GM19328 (cell line): ENCODE measurements around the gene GOLGA8N.
A peak's percentile ranks its signal among the peaks of the same experiment; 100 is the strongest.
"Not testable (repeated sequence)": the region's sequence is repeated elsewhere in the genome, so short reads cannot be mapped to it uniquely, and the experiment has no call there.

Experiments used
- ATAC-seq: cut with Tn5 transposase; IDR thresholded peaks from one replicate; pipeline ENCODE4 v1.9.1; 2021; ENCODE audit warnings: mild to moderate bottlenecking, moderate library complexity; ENCODE audit not compliant: unreplicated experiment

GOLGA8N gene

DNA sequence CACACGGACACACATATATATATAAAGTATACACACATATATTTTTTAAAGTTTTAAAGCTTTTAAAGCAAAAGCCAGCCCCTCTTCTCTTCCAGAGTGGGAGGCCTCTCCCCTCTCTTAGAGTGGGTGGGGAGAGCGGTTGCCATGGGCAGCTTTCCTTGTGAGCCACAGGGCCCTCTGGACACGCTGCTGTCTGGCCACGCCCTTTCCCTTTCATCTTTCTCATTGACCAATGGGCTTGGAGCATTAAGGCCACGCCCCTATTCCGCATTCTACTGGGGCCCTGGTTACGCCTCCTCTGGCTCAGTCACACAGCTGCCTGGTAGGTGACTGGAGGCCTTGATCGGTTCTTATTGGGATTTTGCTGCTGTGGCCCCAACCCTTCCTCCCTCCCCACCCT is at the start of gene GOLGA8N:
Gene GOLGA8N (plus strand): TSS at position 306 of the 400 bp plus-strand sequence.
- not testable (repeated sequence) for ATAC-seq

GRCh38 chr15:32543456-32543855 is 49.8 kb upstream of the GOLGA8N start:
- not testable (repeated sequence) for ATAC-seq

DNA sequence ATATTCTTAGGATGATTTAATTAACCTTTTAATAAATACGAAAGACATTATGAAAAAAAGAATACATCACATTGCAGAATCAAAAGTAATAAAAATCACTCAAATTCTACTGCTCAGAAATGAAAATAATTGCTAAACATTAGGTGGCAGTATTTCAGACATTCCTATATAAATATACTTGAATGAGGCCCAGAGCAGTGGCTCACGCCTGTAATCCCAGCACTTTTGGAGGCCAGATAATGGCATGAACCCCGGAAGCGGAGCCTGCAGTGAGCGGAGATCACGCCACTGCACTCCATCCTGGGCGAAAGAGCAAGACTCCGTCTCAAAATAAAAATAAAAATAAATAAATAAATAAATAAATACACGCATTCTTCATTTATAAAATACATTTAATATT is 48.1 kb upstream of the GOLGA8N start:
- not testable (repeated sequence) for ATAC-seq

GRCh38 chr15:32554587-32554986 is 38.7 kb upstream of the GOLGA8N start:
- ATAC-seq = not testable (repeated sequence)

- not testable (repeated sequence) for ATAC-seq
Observed at GRCh38 chr15:32562198-32562597, 31.1 kb upstream of the GOLGA8N start.

GRCh38 chr15:32568988-32569387 is 24.3 kb upstream of the GOLGA8N start:
- ATAC-seq = not testable (repeated sequence)

DNA sequence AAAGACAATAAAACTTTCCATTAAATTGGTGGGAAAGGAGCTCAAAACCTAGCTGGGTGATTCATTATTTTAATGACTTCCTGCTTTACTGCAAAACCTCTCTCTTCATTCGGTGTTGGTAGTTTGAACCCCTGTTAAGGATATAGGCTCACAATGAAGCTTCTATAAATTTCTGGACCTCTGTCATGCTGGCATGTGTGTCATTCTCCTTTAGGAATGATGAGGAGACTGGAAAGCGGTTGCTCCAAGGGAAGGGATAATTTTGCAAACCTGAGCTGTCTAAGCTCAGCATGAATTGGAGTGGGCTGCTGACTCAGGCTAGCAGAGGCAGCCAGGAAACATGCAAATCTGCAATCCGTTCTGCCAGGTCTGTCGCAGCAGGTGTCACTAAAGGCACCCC is 14.8 kb upstream of the GOLGA8N start:
- ATAC-seq = not testable (repeated sequence)

- not testable (repeated sequence) for ATAC-seq
Observed at GRCh38 chr15:32585844-32586243, 7.4 kb upstream of the GOLGA8N start.

- ATAC-seq = not testable (repeated sequence)
Observed at GRCh38 chr15:32609518-32609917, 16.3 kb downstream of the GOLGA8N start.

DNA sequence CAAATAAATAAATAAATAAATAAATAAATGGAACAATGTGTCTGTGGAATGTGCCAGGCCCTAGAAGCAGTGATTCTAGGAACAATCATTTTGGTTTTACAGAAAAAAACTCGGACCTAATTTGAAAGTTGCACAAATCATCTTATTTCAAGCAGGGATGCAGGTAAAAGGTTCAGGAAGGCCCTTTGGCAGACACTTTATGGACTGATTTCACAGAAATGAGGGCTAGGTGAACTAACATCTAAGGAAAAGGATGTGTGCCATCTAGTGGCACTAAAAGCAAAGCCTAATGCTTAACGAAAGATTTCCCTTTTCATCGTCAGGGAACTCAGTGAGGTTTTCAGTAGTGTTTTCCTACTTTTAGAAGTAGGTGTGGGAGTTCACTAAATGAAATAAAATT is 17.5 kb downstream of the GOLGA8N start:
- not testable (repeated sequence) for ATAC-seq

- ATAC-seq = peak; percentile 25
Observed at GRCh38 chr15:32614712-32615050, 21.4 kb downstream of the GOLGA8N start.

GRCh38 chr15:32615051-32615870 is 22.0 kb downstream of the GOLGA8N start, which contains the start of gene ARHGAP11A:
TSS of gene ARHGAP11A (plus strand) at chr15:32615504. CDS start at chr15:32616212, 708 bp downstream.
- peak; percentile 68 for ATAC-seq

GRCh38 chr15:32615871-32616426 is 22.7 kb downstream of the GOLGA8N start:
- ATAC-seq = peak; percentile 22

- no peak for ATAC-seq
Observed at GRCh38 chr15:32636410-32636809, 43.2 kb downstream of the GOLGA8N start.

- ATAC-seq = no peak
Observed at GRCh38 chr15:32636908-32637567, 43.8 kb downstream of the GOLGA8N start.

- no peak for ATAC-seq
Observed at GRCh38 chr15:32637704-32638103, 44.4 kb downstream of the GOLGA8N start.

GRCh38 chr15:32641517-32642059 is 48.3 kb downstream of the GOLGA8N start, which contains the start of gene SCG5:
TSS of gene SCG5 (plus strand) at chr15:32641710. CDS start at chr15:32643593, 1,883 bp downstream.
- no peak for ATAC-seq

DNA sequence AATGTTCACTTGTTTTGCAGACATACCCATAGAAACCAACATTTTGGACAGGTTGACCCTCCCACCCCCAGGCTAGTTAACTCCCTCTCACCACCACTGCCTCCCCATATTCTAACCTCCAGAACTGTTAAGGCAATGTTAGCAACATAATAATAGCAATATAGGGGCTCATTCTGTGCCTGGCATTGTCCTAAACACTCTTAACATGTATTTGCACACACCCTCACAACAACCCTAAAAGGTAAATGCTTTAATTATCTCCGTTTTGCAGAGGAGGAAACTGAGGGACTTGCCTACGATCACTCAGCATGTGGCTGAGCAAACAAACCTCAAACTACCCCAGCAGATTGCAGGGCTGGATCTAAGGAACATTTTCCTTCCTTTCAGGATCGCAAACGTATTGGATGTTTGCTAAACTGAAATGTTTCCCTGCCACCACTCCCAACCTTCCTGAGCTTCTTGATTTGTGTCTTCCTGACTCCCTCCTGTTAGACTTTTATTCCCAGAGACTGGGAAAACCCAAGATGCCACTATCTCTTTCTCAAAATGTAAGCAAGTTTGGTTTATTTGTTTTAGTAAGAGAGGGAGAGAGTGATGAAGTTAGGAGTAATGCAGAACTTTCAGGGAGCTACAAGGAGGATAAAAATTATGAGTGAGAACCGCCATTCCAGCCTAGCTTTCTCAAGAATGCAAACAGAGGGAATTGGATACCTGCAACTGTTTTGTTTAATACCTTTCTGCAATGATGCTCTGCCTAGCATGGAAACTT is 49.6 kb downstream of the GOLGA8N start:
- ATAC-seq = no peak

- no peak for ATAC-seq
Observed at GRCh38 chr15:32643907-32644445, 50.7 kb downstream of the GOLGA8N start.

- no peak for ATAC-seq
Observed at GRCh38 chr15:32646291-32646690, 53.0 kb downstream of the GOLGA8N start.
